H1 (cell line): ENCODE results near the gene MACC1. TPM values are rescaled to one million over a fixed set of nuclear protein-coding genes. Genes with fewer than 3 reads are reported as not detected.

Experiments used
- BCL11A ChIP-seq, 2 experiments: IDR thresholded peaks; one replicate each; pipeline ENCODE4 v1.6.1; 2011; ENCODE audit warnings: low read depth in 2 of 2, low read length in 2 of 2, mild to moderate bottlenecking in 2 of 2
- RFX5 ChIP-seq: IDR thresholded peaks from 2 replicates; pipeline ENCODE4 v1.6.1; 2011; ENCODE audit warnings: low read depth, low read length, improper control_type of control experiment, borderline replicate concordance
- SAP30 ChIP-seq: fragments of 300-600 bp; sonication (generic); IDR thresholded peaks from 2 replicates; pipeline ENCODE4 v1.7.1; 2012; ENCODE audit warnings: low read length, moderate library complexity, mild to moderate bottlenecking, inconsistent platforms; ENCODE audit not compliant: insufficient read depth, insufficient replicate concordance
- polyA plus RNA-seq, 7 experiments: library from polyadenylated mRNA; depleted of rRNA in 3 of 7; stranded (reverse) in 5 of 7; unstranded in 2 of 7; fragments of >200 nt in 5 of 7; fragments of 200-250 nt in 2 of 7; gene quantifications; 1 replicate in 5 of 7; 2 replicates in 1 of 7; 4 replicates in 1 of 7; pipeline versions ENCODE4 v1.2.1 to v1.2.3, GENCODE V29; 2011 to 2013; ENCODE audit warnings: missing spikeins in 2 of 7, mixed read lengths in 2 of 7
- total RNA-seq: library from RNA; stranded (reverse); fragmentation: NEBNext Ultra II Directional; extraction: Animal tissue kit (Norgen Biotek cat#: 25700); gene quantifications from 2 replicates; pipeline ENCODE4 v1.2.1, GENCODE V29; 2021
- TF ChIP-seq, protein P1 (sequence below): IDR thresholded peaks from 2 replicates; pipeline ENCODE4 v1.6.1; 2012; ENCODE audit warnings: low read length, inconsistent platforms

The MACC1 gene
- total and polyA plus RNA-seq, 2 of the 8 experiments (the other 6 are each of a cell fraction or from before 2014, with no cell fraction given) = 2.0 to 17.2 TPM

DNA sequence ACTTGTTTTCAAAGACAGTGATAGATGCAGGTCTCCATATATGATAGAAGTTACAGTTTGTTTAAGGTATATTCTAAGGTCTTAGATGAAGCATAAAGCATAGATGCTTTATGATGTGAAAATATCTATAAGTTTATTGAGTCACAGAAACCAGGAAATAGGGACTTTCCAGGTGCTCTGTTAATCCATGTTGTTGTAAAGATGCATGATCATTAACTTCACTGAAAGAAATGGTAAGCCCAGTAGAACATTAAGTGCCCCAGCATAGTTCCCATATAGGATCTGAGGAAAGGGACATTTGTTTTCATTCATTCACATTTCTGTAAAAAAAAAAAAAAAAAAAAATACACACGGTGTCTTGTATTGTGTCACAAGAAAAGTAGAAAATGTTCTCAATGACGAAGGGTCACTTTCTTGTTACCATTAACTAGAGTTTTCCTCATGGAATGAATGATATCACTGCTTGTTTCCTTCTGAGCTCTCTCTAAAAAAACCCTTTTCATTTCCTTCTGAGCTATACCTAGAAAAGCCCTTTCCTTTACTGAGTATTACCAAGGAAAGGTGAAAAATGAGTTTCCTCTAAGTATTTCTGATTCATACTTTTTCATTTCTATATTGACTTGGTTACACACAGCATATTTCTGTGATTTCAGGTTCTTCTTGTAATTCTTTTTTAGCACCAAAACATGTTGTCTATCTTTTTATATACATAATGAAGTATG, 105.2 kb downstream of the MACC1 start (continued):
- TF ChIP-seq BCL11A (IDR thresholded peaks at IDR 0.05; ENCODE audit: low read depth in 2 of 2, low read length in 2 of 2) (no peak), SAP30 (no peak), RFX5 (no peak)
- TF ChIP-seq, protein P1, sequence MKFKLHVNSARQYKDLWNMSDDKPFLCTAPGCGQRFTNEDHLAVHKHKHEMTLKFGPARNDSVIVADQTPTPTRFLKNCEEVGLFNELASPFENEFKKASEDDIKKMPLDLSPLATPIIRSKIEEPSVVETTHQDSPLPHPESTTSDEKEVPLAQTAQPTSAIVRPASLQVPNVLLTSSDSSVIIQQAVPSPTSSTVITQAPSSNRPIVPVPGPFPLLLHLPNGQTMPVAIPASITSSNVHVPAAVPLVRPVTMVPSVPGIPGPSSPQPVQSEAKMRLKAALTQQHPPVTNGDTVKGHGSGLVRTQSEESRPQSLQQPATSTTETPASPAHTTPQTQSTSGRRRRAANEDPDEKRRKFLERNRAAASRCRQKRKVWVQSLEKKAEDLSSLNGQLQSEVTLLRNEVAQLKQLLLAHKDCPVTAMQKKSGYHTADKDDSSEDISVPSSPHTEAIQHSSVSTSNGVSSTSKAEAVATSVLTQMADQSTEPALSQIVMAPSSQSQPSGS = no peak
